ENCODE results near the gene PPOX. TPM values are rescaled to one million over a fixed set of nuclear protein-coding genes. Genes with fewer than 3 reads are reported as not detected.

Gene PPOX
- total RNA-seq, 2 donors from 2014 or later, result 13.8 to 42.6 TPM

- TF ChIP-seq POLR2A (IDR thresholded peaks at IDR 0.05), result no peak
- no peak for TF ChIP-seq CTCF (IDR thresholded peaks at IDR 0.05)
- no peak for TF ChIP-seq POLR2AphosphoS5 (IDR thresholded peaks at IDR 0.05)
- Histone ChIP-seq H3K4me1 (replicated peaks) (peaks cover 11% of the 10 kb centered on the region), H3K9me3 (no peaks in the 10 kb centered on the region), H3K36me3 (peaks cover 8 to 25% of the 10 kb centered on the region in 2 donors), H3K27me3 (replicated peaks; ENCODE audit: insufficient read depth) (no peaks in the 10 kb centered on the region), H3K4me3 (no peak overlapping the region), H3K27ac (no peak overlapping the region)
- intact Hi-C loops (cut with DNase I), result no loop called here
- 76% methylated on average over 4 of the region's 4 CpGs for WGBS
- no peak for DNase-seq (ENCODE audit: low spot score)
Observed at GRCh38 chr1:161121834-161122233, 44.4 kb upstream of the PPOX start.

GRCh38 chr1:161122967-161123366 lies 43.3 kb upstream of the PPOX start:
- H3K4me3 ChIP-seq, result no peak overlapping the region
- H3K36me3 ChIP-seq, result peaks cover 8 to 25% of the 10 kb centered on the region in 2 donors
- WGBS, result 85% methylated on average over 6 of the region's 6 CpGs
- no peaks in the 10 kb centered on the region for H3K9me3 ChIP-seq
- TF ChIP-seq POLR2AphosphoS5 (IDR thresholded peaks at IDR 0.05) (no peak), CTCF (IDR thresholded peaks at IDR 0.05) (no peak), POLR2A (IDR thresholded peaks at IDR 0.05) (no peak)
- DNase-seq (ENCODE audit: low spot score), result no peak
- peaks cover 11% of the 10 kb centered on the region for H3K4me1 ChIP-seq (replicated peaks)
- no peak overlapping the region for H3K27ac ChIP-seq
- H3K27me3 ChIP-seq (replicated peaks; ENCODE audit: insufficient read depth), result no peaks in the 10 kb centered on the region
- intact Hi-C loops (cut with DNase I), result no loop called here

- no peaks in the 10 kb centered on the region for H3K4me1 ChIP-seq (replicated peaks)
- no peak overlapping the region for H3K27ac ChIP-seq
- H3K4me3 ChIP-seq, result no peak overlapping the region
- no peaks in the 10 kb centered on the region for H3K9me3 ChIP-seq
- WGBS, result 87% methylated on average over 2 of the region's 2 CpGs
- H3K36me3 ChIP-seq, result peaks cover 5 to 11% of the 10 kb centered on the region in 2 donors
- intact Hi-C loops (cut with DNase I), result no loop called here
- no peak for TF ChIP-seq CTCF (IDR thresholded peaks at IDR 0.05)
- TF ChIP-seq POLR2AphosphoS5 (IDR thresholded peaks at IDR 0.05), result no peak
- TF ChIP-seq POLR2A (IDR thresholded peaks at IDR 0.05), result no peak
- no peaks in the 10 kb centered on the region for H3K27me3 ChIP-seq (replicated peaks; ENCODE audit: insufficient read depth)
- DNase-seq (ENCODE audit: low spot score), result no peak
Observed at GRCh38 chr1:161127649-161128048, 38.6 kb upstream of the PPOX start.

- H3K4me1 ChIP-seq (replicated peaks), result peaks cover 1% of the 10 kb centered on the region
- WGBS, result 91% methylated on average over 4 of the region's 4 CpGs
- no peak for DNase-seq (ENCODE audit: low spot score)
- intact Hi-C loops (cut with DNase I), result no loop called here
- H3K9me3 ChIP-seq, result no peaks in the 10 kb centered on the region
- no peak overlapping the region for H3K4me3 ChIP-seq
- peaks cover 4 to 9% of the 10 kb centered on the region in 2 donors for H3K36me3 ChIP-seq
- no peak overlapping the region for H3K27ac ChIP-seq
- no peaks in the 10 kb centered on the region for H3K27me3 ChIP-seq (replicated peaks; ENCODE audit: insufficient read depth)
- no peak for TF ChIP-seq POLR2AphosphoS5 (IDR thresholded peaks at IDR 0.05)
- no peak for TF ChIP-seq CTCF (IDR thresholded peaks at IDR 0.05)
- no peak for TF ChIP-seq POLR2A (IDR thresholded peaks at IDR 0.05)
Observed at GRCh38 chr1:161128591-161129420, 37.4 kb upstream of the PPOX start.

GRCh38 chr1:161130266-161130665 lies 36.0 kb upstream of the PPOX start:
- WGBS, result 37% methylated on average over 1 of the region's 1 CpG
- intact Hi-C loops (cut with DNase I), result no loop called here
- H3K4me3 ChIP-seq, result no peak overlapping the region
- no peak overlapping the region for H3K27ac ChIP-seq
- H3K4me1 ChIP-seq (replicated peaks), result peaks cover 5% of the 10 kb centered on the region
- H3K36me3 ChIP-seq, result no peaks in the 10 kb centered on the region
- H3K27me3 ChIP-seq (replicated peaks; ENCODE audit: insufficient read depth), result no peaks in the 10 kb centered on the region
- DNase-seq (ENCODE audit: low spot score), result no peak
- TF ChIP-seq POLR2A (IDR thresholded peaks at IDR 0.05) (no peak), POLR2AphosphoS5 (IDR thresholded peaks at IDR 0.05) (no peak), CTCF (IDR thresholded peaks at IDR 0.05) (no peak)
- H3K9me3 ChIP-seq, result no peaks in the 10 kb centered on the region

Measured in prostate gland (tissue), 2 donors.